GM21717 (cell line): ENCODE measurements around the gene SEMA5A.

ENCODE experiments used
- ATAC-seq: cut with Tn5 transposase; IDR thresholded peaks from one replicate; pipeline ENCODE4 v1.9.1; 2021; ENCODE audit warnings: mild to moderate bottlenecking, moderate library complexity; ENCODE audit not compliant: unreplicated experiment

The SEMA5A gene

DNA sequence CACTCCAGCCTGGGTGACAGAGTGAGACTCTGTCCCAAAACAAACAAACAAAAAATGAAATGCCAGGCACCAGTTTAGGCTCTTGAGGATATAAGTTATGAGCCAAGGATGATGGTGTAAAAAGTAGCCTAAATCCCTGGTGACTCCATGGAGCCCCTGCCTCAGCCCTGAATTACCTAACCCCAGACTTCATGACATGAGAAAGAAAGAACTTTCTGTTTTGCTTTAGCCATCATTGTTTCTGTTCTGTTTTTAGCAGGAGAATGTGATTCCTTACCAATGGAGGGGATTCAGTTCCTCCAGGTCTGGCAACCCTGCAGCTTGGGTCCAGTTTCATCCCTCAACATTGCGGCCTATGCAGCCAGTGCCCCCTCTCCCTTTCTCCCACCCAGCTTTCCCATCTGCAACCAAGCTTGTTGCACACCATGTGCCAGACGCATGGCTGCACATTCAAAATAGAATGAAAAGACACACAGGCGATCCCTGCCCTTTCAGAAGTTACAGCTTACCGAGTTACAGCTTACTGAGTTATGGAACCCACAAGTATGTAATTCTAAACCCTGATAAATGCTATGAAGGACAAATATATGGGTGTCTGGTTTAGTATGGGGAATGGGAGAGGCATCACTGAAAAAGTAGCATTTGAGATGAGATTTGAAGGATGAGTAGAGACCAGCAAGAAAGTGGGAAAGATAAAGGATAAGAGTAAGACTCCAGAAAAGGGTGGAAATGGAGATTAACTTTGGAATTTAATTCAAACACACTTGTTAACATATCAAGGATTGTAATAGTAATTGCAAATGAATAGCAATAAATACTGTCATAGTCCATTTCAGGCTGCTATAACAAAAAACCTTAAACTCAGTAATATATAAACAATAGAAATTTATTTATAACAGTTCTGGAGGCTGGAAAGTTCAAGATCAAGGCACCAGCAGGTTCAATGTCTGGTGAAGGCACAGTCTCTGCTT, 6.0 kb upstream of the SEMA5A start:
- no peak for ATAC-seq

DNA sequence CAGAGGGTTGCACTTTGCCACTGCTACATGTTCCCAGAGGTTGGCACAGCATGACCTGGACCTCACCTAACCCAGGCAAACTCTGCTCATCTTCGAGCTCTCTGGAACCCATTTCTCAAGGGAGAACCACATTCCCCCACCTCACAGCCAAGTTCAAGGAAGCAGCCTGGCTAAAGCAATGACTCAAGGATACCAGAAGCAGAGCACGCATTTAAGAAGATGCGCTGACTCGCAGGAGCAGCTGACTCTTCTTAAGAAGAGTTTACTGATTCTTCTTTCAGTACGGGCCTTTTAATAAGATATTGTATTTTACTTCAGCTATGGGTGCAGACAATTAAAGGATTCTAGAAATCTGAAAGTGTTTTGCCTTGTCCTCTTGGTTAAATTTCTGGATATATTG, 4.1 kb upstream of the SEMA5A start:
- no peak for ATAC-seq

- no peak for ATAC-seq
Measured at GRCh38 chr5:9547122-9547947, 1.5 kb upstream of the SEMA5A start.

DNA sequence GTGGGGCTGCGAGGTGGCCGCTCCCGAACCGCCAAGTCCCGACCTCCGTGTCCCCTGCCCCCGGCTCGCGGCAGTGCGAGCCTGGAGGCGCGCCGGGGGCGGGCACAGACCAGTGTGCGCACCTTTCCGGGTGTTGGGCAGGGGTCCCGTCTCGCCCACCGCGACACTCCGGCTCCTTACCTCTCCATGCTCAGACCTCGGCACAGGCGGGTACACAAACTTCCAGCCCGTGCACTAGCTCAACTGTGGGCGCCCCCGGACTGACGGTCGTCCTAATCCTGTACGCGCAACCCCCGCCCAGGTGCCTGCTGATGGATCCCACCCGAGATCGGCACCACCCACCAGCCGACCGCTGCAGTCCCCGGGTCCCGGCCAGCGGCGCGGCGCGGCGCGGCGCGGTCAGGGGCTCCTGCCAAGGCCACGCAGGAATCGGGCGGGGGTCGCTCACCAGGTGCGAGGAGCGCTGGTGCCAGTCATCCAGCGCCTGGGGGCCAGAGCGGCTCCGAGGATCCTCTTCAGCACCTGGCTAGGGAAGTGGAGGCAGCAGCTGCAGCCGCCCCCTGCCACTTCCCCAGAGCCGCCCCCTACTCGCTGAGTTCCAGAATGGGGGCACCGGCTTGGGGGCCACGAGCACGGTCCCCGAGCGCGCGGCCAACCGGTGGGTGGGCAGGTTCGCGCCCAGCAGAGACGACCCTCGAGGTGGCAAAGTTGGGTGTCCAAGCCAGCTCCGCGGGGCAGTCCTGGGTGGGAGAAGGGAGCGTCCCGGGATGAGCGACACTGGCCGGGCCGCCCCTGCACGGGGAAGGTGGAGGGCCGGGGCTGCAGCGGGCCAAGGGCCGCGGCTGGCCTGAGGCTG, 511 bp downstream of the SEMA5A start:
- peak; percentile 6 for ATAC-seq

- peak; percentile 77 for ATAC-seq
Measured at GRCh38 chr5:9544502-9545135, 1.3 kb downstream of the SEMA5A start.

- no peak for ATAC-seq
Measured at GRCh38 chr5:9544056-9544455, 1.8 kb downstream of the SEMA5A start.

- ATAC-seq = no peak
Measured at GRCh38 chr5:9543311-9543920, 2.5 kb downstream of the SEMA5A start.

GRCh38 chr5:9540791-9541190, 5.1 kb downstream of the SEMA5A start:
- ATAC-seq = no peak

DNA sequence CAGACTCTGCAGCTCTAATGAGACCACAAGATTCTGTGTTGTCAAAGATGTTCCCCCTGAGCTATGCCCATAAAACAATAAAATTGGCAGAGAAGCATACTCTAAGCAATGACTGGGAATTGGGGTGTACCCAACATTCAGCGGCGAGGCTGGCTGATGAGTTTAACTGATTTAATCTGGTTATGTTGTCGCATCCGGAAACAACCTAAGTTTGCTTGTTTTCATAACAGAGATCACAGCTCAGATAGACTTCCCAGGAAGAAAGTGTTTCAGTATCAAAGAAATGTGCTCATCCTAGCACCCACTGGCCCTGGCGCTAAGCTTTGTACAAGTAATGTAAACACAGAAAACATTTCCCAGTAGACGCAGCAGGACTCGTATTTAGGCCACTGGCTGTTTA, 7.4 kb downstream of the SEMA5A start:
- ATAC-seq = no peak

DNA sequence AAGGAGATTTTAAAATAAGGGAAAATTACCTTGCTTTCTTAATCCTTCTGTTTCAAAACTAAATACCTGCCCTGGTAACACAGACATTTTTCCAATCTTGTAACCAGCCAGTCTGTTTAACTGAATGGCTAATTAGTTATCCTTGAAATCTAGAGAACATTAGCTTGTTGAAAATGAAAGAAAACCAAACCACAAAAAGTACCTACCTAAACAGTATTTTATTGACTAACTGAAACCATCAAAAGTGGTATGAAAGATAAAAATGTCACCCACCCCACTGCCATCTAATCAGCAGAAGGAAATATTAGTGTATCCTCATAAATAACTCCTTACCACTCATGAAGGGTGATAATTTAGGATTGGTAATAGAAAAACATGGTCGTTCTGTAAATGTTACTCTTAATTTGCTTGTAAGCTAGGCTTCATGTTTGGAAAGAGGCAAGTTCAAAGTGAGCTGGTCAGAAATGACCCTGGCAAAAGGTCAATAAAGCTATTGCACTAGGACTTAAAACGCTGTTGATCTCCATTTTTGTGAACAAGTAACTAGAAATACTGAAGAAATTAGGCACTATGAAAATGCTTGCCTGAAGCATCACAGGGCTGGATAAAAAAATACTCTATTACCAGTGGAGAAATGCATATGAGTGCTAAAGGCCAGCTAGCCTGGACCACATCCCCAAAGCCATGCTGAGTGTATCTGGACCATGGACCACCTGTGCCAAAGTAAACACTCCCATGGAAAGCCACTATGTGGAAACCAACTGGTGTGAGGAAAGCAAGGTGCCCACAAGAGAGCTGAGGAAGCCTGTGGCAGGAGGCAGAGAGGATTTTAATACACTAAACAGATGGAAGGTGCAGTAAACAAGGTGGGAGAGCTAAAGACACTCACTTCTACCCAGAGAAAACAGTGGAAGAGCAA, 8.4 kb downstream of the SEMA5A start:
- ATAC-seq = no peak

DNA sequence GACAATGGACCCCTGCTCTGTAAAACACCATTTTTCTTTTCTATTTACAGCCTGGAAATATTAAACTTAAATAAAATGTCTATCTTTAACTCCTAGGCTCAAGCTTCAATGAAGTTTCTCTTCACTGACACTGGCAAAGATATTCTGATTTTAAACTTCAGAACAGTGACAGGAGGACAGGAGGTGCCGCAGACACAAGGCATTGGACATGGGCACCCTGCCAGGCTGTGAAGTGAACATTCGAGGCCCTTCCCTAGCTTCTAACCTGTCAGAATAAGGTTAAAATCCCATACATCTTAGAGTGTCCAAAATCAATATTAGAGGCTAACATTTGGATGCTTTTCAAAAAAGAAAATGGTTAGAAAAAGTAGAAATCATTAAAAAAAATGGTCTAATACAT, 9.2 kb downstream of the SEMA5A start:
- no peak for ATAC-seq

- ATAC-seq = no peak
Measured at GRCh38 chr5:9534881-9535517, 10.9 kb downstream of the SEMA5A start.

DNA sequence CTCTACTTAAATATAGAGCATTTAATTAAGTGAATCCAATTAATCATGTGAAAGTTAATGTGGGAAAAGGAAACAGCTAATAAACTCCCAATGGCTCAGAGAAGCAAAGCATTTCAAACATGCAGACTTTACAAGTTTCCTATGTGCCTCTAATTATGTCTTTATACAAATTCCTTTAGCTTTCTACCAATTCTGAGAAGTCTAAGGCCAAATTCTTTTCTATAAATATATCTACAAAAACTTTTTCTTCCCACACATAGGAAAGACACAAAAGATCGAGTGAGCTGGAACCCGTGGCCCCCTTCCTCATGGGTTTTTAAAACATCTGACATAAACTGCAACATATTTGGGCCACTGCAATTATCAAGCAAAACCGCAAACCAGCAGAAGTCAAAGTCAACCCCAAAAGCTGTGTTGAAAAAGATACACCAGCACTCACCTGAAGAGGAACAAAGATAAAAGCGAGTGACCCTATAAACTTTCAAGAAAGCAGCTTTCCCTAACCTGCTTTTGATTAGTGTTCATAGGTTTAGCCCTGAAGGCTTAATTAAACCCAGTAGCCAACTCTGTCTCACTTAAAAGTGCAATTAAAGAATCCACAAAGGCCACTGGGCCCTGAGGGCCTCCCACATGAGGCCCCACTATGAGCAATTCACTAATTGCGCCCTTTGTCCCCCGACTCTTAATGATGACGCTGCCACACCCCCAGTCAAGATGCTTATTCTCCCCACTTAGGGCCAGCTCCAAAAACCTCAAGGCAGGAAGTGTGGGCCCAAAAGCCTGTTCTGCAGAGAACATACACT, 12.1 kb downstream of the SEMA5A start:
- no peak for ATAC-seq

DNA sequence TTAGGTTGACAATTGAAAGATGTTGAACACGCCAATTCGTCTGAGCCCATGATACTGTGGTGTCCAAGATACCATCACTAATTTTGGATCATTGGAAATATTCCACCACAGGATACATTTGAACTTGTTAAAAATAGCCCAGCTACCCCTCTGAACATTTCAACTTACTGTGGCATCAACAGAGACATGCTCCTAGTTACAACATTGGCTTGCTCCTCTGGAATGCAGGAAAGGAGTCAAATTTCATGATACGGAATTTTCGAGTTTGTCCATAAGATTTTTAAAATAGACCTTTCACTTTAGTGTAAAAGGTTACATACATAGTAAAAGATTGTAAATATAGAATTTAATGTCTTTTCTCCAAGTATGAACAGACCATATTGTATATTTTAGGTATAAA, 12.8 kb downstream of the SEMA5A start:
- no peak for ATAC-seq

DNA sequence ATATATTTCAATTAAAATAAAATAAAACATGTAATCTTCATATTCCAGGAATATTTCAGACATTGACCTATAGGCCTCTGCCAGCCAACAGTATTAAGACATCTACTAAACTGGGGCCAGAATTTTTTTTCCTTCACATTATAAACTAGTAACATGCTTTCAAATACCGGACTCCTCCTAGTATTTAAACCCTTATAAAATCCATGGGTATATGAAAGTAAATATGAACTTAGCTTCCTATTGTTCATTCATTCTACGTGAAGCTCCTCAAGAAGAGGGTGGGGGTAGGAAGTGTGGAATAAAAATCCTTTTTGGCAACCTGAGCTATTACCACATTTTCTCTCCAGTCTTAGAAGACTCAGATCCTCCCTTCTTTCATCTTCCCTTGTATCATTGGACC, 16.4 kb downstream of the SEMA5A start:
- no peak for ATAC-seq

- no peak for ATAC-seq
Measured at GRCh38 chr5:9529041-9529480, 16.8 kb downstream of the SEMA5A start.

DNA sequence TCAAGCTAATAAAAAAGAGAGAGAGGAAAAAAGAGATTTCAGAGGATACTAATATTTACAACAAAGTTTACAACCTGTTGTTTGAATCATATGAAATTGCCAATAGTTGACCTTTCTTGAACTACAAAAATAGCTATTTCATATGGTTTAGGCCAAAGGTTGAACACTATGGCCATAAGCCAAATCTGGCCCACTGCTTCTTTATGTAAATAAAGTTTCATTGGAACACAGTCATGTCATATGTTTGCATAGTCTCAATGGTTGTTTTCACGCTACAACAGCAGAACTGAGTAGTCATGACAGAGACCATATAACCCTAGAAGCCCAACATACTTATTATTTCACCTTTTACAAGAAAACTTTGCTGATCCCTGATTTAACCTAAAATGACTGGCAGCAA, 20.9 kb downstream of the SEMA5A start:
- no peak for ATAC-seq
